ENCODE measurements around the gene CHGA. TPM values are rescaled to one million over a fixed set of nuclear protein-coding genes. Genes with fewer than 3 reads are reported as not detected.

CHGA gene
- total and polyA plus RNA-seq, 10 donors = 0.09 to 0.20 TPM; not detected in 8

DNA sequence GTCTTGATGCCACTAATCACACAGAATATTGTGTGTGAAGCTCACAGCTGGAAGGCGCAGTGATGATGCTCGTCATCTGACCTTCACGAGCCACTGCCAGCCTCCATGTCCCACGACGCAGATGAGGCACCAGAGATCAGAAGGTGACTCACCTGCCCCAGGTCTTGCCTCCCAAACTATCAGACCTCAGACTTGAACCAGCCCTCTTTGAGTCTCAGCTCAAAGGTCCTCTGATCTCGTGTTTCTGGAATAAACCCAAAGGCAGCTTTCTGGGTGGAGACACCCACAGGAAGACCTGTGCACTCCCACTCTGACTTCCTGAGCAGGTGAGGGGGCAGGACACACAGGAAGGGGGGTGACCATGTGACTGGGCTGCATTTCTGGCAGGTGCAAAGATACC is 19.6 kb upstream of the CHGA start:
- H3K27ac ChIP-seq = no peak overlapping the region
- intact Hi-C loops (cut with DNase I; ENCODE audit: low total_unique reads) = no loop called here
- 65 to 78% (median 65%) methylated on average over 6 of the region's 6 CpGs for WGBS, 5 donors

DNA sequence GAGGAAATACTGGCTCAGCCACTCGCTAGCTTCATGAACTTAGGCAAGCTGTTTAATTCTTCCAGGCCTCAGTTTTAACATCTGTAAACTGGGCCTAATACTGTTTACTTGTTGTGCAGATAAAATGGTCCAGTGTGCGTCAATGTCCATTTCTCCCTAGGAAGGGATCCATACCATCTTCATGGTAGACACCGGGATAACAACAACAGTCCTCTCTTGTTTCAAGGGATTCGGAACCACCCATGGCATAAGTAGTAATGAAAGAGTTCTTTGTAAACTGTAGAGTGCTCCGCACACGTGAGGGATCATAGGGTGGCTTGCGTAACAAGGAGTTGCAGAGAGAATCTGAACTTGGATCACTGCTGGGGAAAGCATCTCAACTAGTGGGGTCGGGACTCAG is 17.3 kb upstream of the CHGA start:
- intact Hi-C loops (cut with DNase I; ENCODE audit: low total_unique reads) = no loop called here
- H3K36me3 ChIP-seq = no peaks in the 10 kb centered on the region

More for the DNA sequence above, 19.6 kb upstream of the CHGA start:
- H3K27me3 ChIP-seq (replicated peaks in 1 of 7) = peaks cover 0 to 45% (median 13%) of the 10 kb centered on the region in 7 donors
- no peaks in the 10 kb centered on the region for H3K9me3 ChIP-seq
- TF ChIP-seq POLR2A (IDR thresholded peaks at IDR 0.05) = no peak
- TF ChIP-seq, protein P1, sequence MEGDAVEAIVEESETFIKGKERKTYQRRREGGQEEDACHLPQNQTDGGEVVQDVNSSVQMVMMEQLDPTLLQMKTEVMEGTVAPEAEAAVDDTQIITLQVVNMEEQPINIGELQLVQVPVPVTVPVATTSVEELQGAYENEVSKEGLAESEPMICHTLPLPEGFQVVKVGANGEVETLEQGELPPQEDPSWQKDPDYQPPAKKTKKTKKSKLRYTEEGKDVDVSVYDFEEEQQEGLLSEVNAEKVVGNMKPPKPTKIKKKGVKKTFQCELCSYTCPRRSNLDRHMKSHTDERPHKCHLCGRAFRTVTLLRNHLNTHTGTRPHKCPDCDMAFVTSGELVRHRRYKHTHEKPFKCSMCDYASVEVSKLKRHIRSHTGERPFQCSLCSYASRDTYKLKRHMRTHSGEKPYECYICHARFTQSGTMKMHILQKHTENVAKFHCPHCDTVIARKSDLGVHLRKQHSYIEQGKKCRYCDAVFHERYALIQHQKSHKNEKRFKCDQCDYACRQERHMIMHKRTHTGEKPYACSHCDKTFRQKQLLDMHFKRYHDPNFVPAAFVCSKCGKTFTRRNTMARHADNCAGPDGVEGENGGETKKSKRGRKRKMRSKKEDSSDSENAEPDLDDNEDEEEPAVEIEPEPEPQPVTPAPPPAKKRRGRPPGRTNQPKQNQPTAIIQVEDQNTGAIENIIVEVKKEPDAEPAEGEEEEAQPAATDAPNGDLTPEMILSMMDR (IDR thresholded peaks at IDR 0.05 in 8 of 11, conservative IDR thresholded peaks at IDR 0.05 in 3 of 11) = no peak
- no peak for TF ChIP-seq POLR2AphosphoS5 (IDR thresholded peaks at IDR 0.05)
- no peak for DNase-seq
- H3K4me1 ChIP-seq = no peaks in the 10 kb centered on the region
- no peak overlapping the region for H3K4me3 ChIP-seq
- H3K36me3 ChIP-seq = no peaks in the 10 kb centered on the region

DNA sequence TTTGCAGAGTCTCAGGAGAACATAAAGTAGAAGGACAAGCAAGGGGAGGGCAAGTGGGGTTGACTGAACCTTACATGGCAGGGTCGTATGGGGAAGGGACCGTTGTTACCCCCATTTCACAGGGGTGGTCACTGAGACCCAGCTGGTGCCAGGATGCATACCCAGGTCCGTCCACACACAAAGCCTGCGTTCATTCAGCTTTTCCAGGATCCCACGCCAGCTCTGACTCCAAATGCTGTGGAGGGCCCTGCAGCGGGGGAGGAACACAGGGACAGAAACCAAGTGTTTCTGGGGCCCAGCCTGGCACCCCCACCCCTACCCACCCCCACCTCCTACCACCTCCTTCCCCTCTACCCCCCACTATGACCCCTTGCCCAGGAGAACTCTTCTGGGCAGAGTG is 16.5 kb upstream of the CHGA start:
- Histone ChIP-seq H3K36me3 (no peaks in the 10 kb centered on the region), H3K4me1 (no peaks in the 10 kb centered on the region), H3K9me3 (no peaks in the 10 kb centered on the region), H3K27me3 (replicated peaks in 1 of 7) (peaks cover 0 to 27% (median 13%) of the 10 kb centered on the region in 7 donors), H3K4me3 (no peak overlapping the region), H3K27ac (no peak overlapping the region)
- TF ChIP-seq, protein P1 (IDR thresholded peaks at IDR 0.05 in 8 of 11, conservative IDR thresholded peaks at IDR 0.05 in 3 of 11) = no peak
- TF ChIP-seq POLR2A (IDR thresholded peaks at IDR 0.05) (no peak), POLR2AphosphoS5 (IDR thresholded peaks at IDR 0.05) (no peak)
- intact Hi-C loops (cut with DNase I; ENCODE audit: low total_unique reads) = no loop called here
- 76 to 96% (median 78%) methylated on average over 5 to 6 of the region's 6 CpGs for WGBS, 5 donors
- no peak for DNase-seq

More for the DNA sequence above, 17.3 kb upstream of the CHGA start:
- H3K9me3 ChIP-seq = no peaks in the 10 kb centered on the region
- TF ChIP-seq, protein P1 (IDR thresholded peaks at IDR 0.05 in 8 of 11, conservative IDR thresholded peaks at IDR 0.05 in 3 of 11) = no peak
- TF ChIP-seq POLR2AphosphoS5 (IDR thresholded peaks at IDR 0.05) (no peak), POLR2A (IDR thresholded peaks at IDR 0.05) (no peak)
- H3K27me3 ChIP-seq (replicated peaks in 1 of 7) = peaks cover 0 to 33% (median 13%) of the 10 kb centered on the region in 7 donors
- whole genome bisulfite sequencing, 5 donors = 77 to 85% (median 83%) methylated on average over 8 of the region's 8 CpGs
- H3K27ac ChIP-seq = no peak overlapping the region
- no peaks in the 10 kb centered on the region for H3K4me1 ChIP-seq
- H3K4me3 ChIP-seq = no peak overlapping the region
- no peak for DNase-seq

DNA sequence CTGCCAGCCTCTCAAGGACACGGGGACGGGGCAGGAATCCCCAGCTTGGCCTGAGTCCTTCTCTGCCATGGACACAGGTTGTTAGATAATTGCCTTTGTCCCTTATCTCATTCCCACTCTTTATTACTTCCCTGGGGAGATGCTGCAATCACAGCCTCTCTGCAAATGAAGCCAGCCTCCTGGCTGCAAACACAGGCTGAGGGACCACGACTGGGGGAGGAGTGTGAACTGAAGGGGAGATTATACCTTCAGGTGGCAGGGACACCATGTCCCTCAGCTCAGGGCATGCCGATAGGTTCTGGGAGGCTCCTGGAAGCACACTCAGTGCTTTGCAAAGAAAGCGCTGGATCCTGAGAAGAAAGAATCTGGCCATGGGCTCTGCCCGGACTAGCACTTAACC is 16.1 kb upstream of the CHGA start:
- TF ChIP-seq POLR2A (IDR thresholded peaks at IDR 0.05) = no peak
- TF ChIP-seq, protein P1 (IDR thresholded peaks at IDR 0.05 in 8 of 11, conservative IDR thresholded peaks at IDR 0.05 in 3 of 11) = no peak
- TF ChIP-seq POLR2AphosphoS5 (IDR thresholded peaks at IDR 0.05) = no peak
- intact Hi-C loops (cut with DNase I; ENCODE audit: low total_unique reads) = no loop called here
- Histone ChIP-seq H3K4me3 (no peak overlapping the region), H3K9me3 (no peaks in the 10 kb centered on the region), H3K36me3 (no peaks in the 10 kb centered on the region), H3K4me1 (no peaks in the 10 kb centered on the region), H3K27ac (no peak overlapping the region), H3K27me3 (replicated peaks in 1 of 7) (peaks cover 0 to 23% (median 13%) of the 10 kb centered on the region in 7 donors)
- DNase-seq = no peak
- WGBS, 5 donors = 42 to 54% (median 52%) methylated on average over 5 to 6 of the region's 6 CpGs
